ENCODE data around the gene MED17.

DNA sequence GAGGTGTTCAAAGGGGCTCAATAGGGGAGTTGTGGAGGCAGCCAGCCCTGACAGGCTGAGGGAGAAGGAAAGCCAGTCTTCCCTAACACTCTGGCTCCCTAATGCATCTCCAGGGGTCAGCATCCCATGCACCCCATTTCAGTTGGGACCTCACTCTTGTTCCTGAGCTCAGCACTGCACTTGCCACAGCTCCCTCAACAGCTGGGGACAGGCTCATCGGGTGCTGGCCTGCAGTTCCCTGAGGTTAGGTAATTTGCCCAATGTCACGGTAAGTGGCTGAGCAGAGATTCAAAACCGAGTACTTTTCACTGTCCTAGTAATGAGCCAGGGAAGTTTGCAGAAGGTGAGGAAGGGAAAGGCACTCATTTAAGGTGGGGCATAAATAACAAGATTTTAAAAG, 45.5 kb downstream of the MED17 start:
- TF ChIP-seq, protein P1, sequence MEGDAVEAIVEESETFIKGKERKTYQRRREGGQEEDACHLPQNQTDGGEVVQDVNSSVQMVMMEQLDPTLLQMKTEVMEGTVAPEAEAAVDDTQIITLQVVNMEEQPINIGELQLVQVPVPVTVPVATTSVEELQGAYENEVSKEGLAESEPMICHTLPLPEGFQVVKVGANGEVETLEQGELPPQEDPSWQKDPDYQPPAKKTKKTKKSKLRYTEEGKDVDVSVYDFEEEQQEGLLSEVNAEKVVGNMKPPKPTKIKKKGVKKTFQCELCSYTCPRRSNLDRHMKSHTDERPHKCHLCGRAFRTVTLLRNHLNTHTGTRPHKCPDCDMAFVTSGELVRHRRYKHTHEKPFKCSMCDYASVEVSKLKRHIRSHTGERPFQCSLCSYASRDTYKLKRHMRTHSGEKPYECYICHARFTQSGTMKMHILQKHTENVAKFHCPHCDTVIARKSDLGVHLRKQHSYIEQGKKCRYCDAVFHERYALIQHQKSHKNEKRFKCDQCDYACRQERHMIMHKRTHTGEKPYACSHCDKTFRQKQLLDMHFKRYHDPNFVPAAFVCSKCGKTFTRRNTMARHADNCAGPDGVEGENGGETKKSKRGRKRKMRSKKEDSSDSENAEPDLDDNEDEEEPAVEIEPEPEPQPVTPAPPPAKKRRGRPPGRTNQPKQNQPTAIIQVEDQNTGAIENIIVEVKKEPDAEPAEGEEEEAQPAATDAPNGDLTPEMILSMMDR (IDR thresholded peaks at IDR 0.05 in 2 of 3, conservative IDR thresholded peaks at IDR 0.05 in 1 of 3; ENCODE audit: borderline replicate concordance in 1 of 3, insufficient read depth in 1 of 3, low read depth in 2 of 3, low read length in 2 of 3): no peak
- TF ChIP-seq, protein P2, sequence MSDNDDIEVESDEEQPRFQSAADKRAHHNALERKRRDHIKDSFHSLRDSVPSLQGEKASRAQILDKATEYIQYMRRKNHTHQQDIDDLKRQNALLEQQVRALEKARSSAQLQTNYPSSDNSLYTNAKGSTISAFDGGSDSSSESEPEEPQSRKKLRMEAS (IDR thresholded peaks at IDR 0.05): no peak
